ENCODE measurements around the gene CCNQ.

The CCNQ gene

DNA sequence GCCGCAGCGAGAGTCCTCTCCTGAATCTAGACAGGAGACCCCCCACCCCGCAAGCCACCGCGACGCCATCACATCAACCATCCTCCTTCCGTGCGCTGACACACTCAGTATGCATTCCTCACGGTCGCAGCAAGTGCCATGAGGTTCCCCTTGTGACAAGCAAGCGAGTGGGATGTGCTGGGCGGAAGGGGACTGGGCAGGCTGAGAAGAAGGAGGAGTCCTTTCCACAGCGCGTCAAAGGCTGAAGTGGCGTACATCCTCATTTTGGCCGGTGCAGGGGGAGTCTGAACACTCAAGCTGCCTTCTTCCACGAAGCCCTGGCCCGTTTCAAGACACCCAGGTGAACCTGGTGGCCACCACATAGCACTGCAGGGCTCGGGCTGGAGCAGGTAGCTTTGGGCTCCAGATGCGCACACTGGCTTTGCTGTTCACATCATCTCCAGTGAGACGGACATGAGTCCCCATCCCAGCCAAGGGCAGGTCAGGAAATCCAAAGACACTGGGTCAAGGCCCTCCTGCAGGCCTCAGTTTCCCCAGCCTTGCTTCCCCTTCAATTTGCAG, 30.4 kb downstream of the CCNQ start:
- no peak for DNase-seq

DNA sequence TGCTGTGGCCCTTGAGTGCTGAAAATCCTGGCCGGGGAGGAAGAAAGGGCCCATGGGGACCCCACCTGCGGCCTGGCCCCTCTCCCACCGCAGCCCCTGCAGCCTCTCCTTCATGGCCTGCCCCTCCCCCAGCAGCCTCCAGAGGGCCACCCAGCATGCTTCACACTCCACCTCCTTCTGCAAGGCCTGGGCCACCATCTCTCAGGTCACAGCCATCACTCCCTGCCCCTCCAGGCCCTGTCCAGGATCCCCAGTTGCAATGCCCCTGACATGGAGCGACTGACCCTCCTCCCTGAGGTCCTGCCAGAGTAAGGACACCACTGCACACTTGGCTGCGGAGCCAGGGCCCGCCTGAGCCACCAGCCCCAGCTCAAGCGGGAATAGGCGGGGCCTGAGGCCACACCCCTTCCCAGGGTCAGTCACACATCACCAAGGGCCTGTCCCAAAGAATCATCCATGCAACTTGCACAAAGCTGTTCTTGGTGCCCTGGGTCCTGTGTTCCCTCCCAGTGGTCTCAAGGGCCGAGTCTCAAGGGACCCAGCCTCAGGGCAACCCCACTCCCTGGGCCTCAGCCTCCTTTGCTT, 32.9 kb downstream of the CCNQ start:
- no peak for DNase-seq

DNA sequence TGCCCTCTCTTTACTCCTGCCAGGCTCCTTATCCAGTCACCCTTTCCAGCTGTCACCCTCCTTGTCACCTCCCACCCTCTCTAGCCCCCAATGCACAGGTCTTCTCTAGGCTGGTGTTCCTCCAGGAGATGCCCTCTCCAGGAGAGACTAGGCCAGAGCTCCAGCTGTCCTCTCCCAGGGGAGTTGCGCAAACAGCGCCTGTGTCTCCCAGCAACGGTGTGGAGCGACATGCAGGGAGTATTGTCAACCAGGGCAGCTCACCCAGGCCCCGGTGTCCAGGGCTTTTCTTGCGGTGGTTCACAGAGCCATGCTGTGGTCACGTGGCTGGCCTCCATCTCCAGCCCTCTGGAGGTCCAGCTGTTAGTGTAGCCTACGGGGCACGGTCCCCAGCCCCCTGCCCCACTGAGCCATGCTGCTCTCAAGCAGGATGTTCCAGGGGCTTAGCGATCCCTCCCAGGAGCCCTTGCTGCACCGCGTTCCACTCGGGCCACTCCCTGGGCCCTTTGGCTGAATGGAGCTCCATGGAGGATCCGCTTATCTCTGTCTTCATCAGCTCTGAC, 34.8 kb downstream of the CCNQ start:
- no peak for DNase-seq

DNA sequence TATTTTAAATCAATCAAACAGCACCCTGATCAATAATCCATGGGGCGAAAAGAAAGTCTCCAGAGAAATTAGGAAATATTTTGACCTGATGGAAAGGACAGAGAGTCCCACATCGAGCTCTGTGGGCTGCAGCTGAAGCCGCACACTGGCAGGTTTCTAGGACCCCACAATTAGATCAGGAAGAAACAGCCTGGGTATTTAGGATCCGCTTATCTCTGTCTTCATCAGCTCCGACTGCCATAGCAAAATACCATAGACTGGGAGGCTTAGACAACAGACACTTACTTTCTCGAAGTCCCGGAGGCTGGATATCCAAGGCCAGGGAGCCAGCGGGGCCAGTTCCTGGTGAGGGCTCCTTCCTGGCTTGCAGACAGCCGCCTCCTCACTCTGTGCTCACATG, 36.4 kb downstream of the CCNQ start:
- no peak for DNase-seq

DNA sequence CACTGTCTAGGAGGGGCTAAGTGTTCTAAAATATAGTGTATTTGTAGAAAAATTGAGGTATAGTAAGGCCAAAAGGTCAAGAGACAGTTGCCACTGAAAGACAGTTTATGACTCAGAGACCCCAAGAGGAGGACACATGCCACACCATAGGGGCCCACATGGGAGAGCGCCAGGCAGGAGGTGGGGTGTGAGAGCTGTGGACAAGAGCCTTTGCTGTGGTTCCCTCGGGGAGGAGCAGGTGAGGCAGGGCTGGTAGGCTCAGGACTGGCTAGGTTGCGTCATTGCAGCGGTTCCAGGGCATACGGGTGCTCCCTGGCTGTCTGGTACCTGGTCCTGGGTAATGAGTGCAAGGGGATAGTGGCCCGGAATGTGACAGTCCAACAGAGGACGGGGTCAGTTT, 37.6 kb downstream of the CCNQ start:
- DNase-seq = no peak

DNA sequence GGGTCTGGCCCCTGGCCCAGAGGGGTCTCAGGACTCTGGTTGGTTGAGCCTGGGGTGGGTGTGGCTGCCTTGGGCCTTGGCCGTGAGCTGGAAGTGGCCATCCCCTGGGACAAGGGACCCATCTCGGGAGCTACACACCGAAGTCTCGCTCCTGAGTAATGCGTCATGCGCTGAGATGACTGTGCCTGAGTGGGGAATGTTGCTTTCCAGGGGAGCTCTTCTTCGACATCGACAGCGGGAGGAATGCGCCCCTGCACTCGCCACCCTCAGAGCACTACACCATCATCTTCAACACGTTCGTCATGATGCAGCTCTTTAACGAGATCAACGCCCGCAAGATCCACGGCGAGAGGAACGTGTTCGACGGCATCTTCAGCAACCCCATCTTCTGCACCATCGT, 38.5 kb downstream of the CCNQ start:
- no peak for DNase-seq

DNA sequence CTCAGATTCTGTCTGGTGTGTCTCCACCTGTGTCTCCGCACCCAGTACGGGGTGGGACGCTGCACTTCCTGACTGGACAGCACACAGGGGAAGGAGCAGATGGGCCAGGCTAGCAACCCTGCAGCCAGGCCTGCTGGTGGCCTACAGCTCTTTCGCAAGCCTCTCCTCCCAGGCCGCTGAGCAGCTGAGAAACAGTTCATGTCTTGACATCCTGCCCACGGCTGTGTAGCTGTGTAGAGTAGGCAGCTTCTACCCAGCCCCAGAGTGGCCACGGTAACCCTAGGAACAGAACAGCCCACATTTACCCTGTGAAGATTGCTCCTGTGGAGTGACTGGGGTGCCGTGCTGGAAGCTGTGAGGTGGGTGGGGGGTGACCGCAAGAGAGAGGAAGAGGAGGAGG, 38.9 kb downstream of the CCNQ start:
- no peak for DNase-seq

DNA sequence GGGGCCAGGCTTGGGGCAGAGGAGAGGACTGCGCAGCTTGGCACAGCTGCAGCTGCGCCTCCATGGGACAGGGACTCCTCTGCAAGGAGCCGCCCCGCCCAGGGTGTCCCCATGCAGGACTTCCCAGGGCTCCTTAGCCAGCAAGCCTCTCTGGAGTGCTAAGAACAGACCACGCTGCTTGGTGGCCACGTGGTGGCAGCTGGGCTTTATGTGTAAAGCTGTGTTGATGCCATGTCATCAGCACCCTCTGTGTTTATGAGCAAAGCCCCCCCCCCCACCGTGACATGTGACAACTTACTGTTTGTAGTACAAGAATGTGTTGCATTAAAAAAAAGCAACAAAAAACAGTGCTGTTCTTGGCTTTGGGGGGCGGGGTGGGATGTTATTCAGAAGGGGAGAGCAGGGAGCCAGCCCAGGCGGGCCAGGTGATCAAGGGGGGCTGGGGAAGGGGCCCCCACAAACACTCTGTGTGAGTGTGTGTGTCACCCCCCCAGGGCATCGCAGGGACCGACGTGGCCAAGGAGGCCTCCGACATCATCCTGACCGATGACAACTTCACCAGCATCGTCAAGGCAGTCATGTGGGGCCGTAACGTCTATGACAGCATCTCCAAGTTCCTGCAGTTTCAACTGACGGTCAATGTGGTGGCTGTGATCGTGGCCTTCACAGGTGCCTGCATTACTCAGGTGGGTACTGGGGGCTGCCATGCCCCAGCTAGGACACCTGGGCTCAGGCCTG, 41.2 kb downstream of the CCNQ start:
- no peak for DNase-seq

DNA sequence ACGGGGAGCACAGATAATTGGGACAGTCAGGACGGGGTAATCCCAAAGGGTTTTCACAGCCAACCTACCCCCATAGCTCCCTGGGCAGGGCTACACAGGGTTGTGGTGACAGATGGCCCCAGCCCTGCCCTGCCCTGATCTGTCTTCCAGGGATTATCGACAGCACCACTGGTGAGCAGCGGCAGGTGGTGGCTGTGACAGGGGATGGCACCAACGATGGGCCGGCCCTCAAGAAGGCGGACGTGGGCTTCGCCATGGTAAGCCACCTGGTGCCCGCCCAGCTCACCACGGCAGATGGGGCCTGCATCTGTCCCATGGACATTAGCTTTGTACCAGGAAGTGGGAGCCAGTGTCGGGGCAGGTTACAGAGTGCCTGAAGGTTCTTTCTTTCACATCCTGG, 42.2 kb downstream of the CCNQ start:
- no peak for DNase-seq

DNA sequence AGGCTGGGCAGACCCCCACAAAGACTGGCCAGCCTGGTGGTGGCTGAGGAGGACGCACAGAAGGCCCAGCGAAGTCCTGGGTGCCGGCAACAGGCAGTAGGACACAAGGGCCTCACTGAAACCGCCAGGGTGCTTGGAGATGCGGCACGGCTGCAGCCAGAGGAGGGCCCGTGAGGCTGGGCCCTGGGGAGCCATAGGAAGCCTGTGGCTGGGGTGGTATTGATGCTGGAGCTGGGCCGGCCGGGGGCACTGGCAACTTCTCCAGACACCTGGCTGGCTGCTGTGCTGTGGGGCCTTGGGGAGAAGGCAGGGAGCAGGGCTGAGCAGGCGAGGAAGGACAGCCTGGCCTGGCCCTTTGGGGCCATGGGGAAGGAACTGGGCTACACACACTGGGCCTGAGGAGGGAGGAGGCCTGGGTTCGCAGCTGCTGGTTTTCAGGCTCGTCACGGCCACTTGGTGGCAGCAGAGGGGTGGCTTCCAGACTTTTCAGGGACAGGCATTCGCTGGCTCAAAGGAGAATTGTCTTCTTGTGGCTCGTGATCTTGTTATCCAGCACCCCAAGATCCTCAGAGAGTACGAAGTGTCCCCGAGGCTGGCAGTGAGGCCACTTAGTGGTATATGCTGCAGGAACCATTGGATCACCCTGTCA, 44.3 kb downstream of the CCNQ start:
- DNase-seq = peak; percentile 69

DNA sequence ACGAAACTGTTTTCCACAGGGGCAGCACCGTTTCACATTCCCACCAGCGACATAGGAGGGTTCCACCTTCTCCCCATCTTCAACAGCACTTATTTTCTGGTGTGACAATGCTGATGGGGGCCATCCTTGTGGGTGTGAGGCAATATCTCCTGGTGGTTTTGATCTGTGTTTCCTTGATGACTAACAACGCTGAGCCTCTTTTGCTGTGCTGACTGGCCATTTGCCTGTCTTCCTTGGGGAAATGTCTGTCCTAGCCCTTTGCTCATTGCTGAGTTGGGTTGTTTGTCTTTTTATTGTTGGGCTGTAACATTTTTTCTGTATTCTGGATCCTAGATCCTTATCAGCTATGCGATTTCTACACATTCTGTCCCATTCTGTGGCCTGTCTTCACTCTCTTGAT, 47.8 kb downstream of the CCNQ start:
- DNase-seq = no peak

DNA sequence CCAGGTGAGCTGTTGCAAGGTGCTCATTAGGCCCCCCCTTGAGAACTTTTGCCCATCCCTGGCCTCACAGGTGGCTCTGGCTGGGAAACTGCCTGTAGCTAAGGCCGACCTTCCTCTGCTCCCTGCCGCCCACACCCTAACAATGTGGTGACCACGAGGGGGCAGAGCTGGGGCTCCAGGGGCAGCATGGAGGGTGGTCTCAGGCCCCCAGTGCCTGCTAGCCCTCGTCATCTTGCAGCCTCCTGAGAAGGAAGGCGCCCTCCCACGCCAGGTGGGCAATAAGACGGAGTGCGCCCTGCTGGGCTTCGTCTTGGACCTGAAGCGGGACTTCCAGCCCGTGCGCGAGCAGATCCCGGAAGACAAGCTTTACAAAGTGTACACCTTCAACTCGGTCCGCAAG, 49.1 kb downstream of the CCNQ start:
- no peak for DNase-seq

DNA sequence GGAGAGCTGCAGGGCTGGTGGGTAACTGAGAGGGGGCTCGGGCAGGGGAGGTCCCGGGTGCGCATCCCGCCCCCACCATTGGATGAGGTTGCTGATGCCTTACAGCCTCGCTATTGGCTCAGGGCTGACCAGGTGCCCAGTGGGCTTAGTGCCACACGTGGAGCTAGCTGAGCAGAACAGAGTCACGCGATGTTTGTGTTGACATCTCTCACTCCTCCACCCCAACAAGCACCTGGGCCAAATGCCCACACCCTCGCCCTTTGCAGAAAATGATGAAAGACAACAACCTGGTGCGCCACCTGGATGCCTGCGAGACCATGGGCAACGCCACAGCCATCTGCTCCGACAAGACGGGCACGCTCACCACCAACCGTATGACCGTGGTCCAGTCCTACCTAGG, 49.7 kb downstream of the CCNQ start:
- no peak for DNase-seq

DNA sequence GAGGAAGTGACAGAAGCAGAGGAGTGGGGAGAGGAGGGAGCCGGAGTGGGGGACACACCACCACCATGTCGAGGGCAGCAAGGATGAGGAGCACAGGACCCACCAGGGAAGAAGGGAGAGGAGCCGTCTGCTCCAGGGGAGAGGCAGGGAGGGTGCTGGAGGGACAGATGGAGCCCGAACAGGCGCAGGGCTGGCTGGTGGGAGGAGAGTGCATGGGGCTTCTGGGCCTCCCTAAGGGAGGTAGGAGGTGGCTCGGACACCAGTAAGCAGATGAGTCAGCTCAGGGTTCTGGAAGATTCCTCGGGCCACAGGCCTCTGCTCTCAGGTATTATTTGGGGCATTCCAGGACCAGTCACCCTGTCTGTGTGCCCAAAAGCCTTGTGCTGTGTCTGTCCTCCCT, 51.7 kb downstream of the CCNQ start:
- no peak for DNase-seq

DNA sequence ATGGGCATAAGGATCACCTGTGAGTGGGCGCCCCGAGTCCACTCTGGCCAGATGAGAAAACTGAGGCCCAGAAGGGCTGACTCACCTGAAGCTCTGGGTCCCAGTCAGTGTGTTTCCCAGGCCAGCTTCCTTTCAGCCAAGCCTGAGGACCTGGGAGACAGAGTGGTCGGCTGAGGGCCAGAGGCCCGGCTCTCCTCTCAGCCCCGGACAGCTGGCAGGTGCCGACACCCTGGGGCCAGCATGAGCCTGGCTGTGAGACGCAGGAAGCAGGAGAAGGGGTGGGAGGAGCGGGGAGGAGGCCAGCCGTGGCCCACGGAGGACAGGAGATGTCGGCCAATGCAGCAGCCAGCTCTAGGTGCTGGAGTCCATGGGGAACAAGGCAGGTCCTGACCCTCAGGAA, 52.6 kb downstream of the CCNQ start:
- DNase-seq = no peak

DNA sequence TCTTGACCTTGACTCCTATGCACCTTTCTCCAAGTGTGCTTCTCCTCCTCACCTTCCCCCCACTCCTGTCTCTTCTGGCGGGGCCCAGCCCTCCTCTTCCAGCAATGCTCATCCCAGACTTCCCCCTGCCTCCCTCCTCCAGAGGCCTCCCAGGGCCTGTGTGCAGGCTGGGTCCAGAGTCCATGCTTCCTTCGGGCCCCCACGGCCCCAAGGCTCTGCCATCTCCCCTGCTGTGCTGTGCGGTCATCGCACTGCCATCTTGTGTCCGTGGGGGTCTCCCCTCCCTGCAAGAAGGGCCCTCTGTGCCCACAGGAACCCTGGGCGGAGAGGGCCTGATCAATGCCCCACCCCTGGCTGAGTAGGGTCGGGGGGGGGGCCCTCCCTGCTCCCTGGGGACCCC, 54.2 kb downstream of the CCNQ start:
- DNase-seq = no peak

DNA sequence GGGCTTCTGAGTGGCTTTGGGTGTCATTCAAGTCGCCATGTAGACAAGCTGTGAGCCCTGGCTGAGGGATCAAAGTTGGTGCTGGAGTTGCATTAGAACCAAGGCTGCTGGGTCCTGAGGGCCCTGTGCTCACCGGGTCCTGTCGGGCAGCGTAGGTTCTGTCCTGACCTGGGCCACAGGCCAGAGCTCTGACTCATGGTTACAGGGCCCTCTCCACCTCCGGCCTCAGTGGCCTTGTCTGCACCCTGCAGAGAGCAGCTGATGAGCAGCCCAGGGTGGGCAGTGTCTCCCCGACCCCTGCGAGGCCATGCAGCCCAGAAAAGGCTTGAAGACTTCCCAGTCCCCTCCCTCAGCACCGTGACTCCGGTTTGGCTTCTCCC, 59.0 kb downstream of the CCNQ start:
- DNase-seq = no peak

DNA sequence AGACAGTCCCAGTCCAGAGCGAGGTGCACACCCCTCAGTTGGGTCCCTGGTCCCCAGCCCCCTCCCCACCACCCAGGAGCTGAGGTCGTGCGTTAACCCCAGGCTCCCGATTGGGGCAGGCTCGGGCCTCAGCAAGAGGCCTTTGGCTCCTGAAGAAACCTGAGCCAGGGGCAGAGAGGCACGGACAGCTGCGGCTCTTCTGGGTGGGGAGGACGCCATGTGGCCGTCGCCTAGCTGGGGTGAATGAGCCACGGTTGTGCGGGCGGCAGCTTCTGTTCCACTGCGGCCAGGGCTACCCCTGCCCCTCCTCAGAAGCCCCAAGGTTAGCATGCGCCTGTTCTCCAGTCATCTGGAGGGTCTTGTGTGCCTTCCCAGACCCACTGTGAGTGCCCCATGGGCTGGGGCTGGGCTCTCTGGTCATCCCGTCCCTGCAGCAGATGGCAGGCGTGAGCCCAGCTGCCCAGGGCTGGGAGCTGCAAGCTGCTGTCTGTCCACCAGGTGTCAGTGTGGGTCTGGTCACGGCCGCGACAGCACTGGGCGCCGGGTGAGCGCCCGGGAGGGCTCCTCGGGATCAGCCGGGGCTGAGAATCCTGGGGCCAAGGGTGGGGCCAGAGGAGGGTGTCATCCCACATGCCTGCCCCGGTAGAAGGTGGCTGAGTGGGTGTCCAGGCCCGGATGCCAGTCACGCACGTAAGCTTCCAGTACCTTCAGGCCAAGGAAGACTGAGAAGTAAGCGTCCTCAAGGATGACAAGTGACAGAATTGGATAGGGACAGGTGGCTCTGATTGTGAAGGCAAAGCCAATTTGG, 59.6 kb downstream of the CCNQ start:
- DNase-seq = peak; percentile 72

DNA sequence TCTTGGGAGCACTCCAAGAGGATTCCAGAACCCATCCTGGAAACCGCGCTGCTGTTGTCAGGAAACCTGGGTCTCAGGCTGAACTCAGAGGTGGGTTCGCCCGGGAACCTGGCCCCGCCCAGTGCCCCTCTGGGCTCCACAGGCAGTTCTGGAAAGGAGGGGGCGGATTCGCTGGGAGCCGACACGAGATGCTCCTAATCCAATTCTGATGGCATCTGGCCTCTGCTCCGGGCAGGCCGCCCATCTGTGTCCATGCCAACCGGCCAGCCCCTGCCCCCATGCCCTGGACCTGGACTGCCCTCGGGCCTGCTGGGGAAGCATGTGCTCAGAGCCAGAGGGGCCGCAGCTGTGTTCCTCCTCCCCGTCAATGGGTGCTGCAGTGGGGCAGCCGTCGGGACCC, 60.5 kb downstream of the CCNQ start:
- DNase-seq = no peak
